ENCODE measurements around the gene FAIM2.

FAIM2 gene

GRCh38 chr12:49939707-49940106 is 36.0 kb upstream of the FAIM2 start:
- no peak for DNase-seq (ENCODE audit: low read depth, low spot score)

- DNase-seq (ENCODE audit: low read depth, low spot score), result no peak
These were observed 35.6 kb upstream of the FAIM2 start for GRCh38 chr12:49939307-49939706.

GRCh38 chr12:49937639-49938300 is 34.1 kb upstream of the FAIM2 start:
- no peak for DNase-seq (ENCODE audit: low read depth, low spot score)

GRCh38 chr12:49936925-49937324 is 33.2 kb upstream of the FAIM2 start:
- DNase-seq (ENCODE audit: low read depth, low spot score), result no peak

GRCh38 chr12:49934505-49934904 is 30.8 kb upstream of the FAIM2 start:
- DNase-seq (ENCODE audit: low read depth, low spot score), result no peak

GRCh38 chr12:49933796-49934195 is 30.1 kb upstream of the FAIM2 start:
- DNase-seq (ENCODE audit: low read depth, low spot score), result no peak

- no peak for DNase-seq (ENCODE audit: low read depth, low spot score)
These were observed 28.9 kb upstream of the FAIM2 start for GRCh38 chr12:49932533-49933130.

- DNase-seq (ENCODE audit: low read depth, low spot score), result no peak
These were observed 28.3 kb upstream of the FAIM2 start for GRCh38 chr12:49932023-49932422.

- DNase-seq (ENCODE audit: low read depth, low spot score), result no peak
These were observed 27.0 kb upstream of the FAIM2 start for GRCh38 chr12:49930515-49931288.

GRCh38 chr12:49929581-49929980 is 25.9 kb upstream of the FAIM2 start:
- DNase-seq (ENCODE audit: low read depth, low spot score), result no peak

- DNase-seq (ENCODE audit: low read depth, low spot score), result no peak
These were observed 24.8 kb upstream of the FAIM2 start for GRCh38 chr12:49928471-49928870.

GRCh38 chr12:49925433-49926204 is 21.9 kb upstream of the FAIM2 start:
- DNase-seq (ENCODE audit: low read depth, low spot score), result no peak

GRCh38 chr12:49924628-49925246 is 21.0 kb upstream of the FAIM2 start:
- DNase-seq (ENCODE audit: low read depth, low spot score), result no peak

GRCh38 chr12:49923880-49924556 is 20.3 kb upstream of the FAIM2 start:
- DNase-seq (ENCODE audit: low read depth, low spot score), result no peak

GRCh38 chr12:49923035-49923644 is 19.4 kb upstream of the FAIM2 start:
- no peak for DNase-seq (ENCODE audit: low read depth, low spot score)

- no peak for DNase-seq (ENCODE audit: low read depth, low spot score)
These were observed 18.8 kb upstream of the FAIM2 start for GRCh38 chr12:49922349-49923034.

GRCh38 chr12:49921936-49922335 is 18.2 kb upstream of the FAIM2 start:
- no peak for DNase-seq (ENCODE audit: low read depth, low spot score)

- DNase-seq (ENCODE audit: low read depth, low spot score), result no peak
These were observed 17.6 kb upstream of the FAIM2 start for GRCh38 chr12:49921299-49921698.

GRCh38 chr12:49920915-49921286 is 17.2 kb upstream of the FAIM2 start:
- DNase-seq (ENCODE audit: low read depth, low spot score), result no peak

- DNase-seq (ENCODE audit: low read depth, low spot score), result no peak
These were observed 16.7 kb upstream of the FAIM2 start for GRCh38 chr12:49920241-49920914.

Measured in smooth muscle cell of the brain vasculature (primary cell).